Fibroblast of skin of right quadriceps (primary cell): Measurements from ENCODE around the gene LUZP2.

Source experiments
- DNase-seq: peaks from one replicate; pipeline ENCODE4 v3.0.0-alpha.2; 2013

LUZP2 gene

GRCh38 chr11:24636291-24636629 lies 139.4 kb downstream of the LUZP2 start:
- no peak for DNase-seq

- no peak for DNase-seq
These were observed 140.7 kb downstream of the LUZP2 start for GRCh38 chr11:24637520-24637919.

- DNase-seq = no peak
These were observed 145.8 kb downstream of the LUZP2 start for GRCh38 chr11:24642648-24643047.

GRCh38 chr11:24645563-24645962 lies 148.7 kb downstream of the LUZP2 start:
- no peak for DNase-seq

- no peak for DNase-seq
These were observed 155.0 kb downstream of the LUZP2 start for GRCh38 chr11:24651873-24652272.

- DNase-seq = no peak
These were observed 157.0 kb downstream of the LUZP2 start for GRCh38 chr11:24653901-24654300.

- no peak for DNase-seq
These were observed 164.5 kb downstream of the LUZP2 start for GRCh38 chr11:24661331-24661730.

- no peak for DNase-seq
These were observed 167.5 kb downstream of the LUZP2 start for GRCh38 chr11:24664399-24664798.

GRCh38 chr11:24667353-24667968 lies 170.6 kb downstream of the LUZP2 start:
- DNase-seq = no peak

- DNase-seq = no peak
These were observed 182.0 kb downstream of the LUZP2 start for GRCh38 chr11:24678703-24679348.

- no peak for DNase-seq
These were observed 183.0 kb downstream of the LUZP2 start for GRCh38 chr11:24679821-24680351.

- DNase-seq = no peak
These were observed 186.7 kb downstream of the LUZP2 start for GRCh38 chr11:24683583-24683982.

- no peak for DNase-seq
These were observed 189.0 kb downstream of the LUZP2 start for GRCh38 chr11:24685821-24686220.

GRCh38 chr11:24687531-24688147 lies 190.8 kb downstream of the LUZP2 start:
- DNase-seq = no peak

GRCh38 chr11:24688981-24689380 lies 192.1 kb downstream of the LUZP2 start:
- no peak for DNase-seq

GRCh38 chr11:24697522-24698111 lies 200.8 kb downstream of the LUZP2 start:
- DNase-seq = peak; percentile 52

- no peak for DNase-seq
These were observed 207.9 kb downstream of the LUZP2 start for GRCh38 chr11:24704716-24705115.

GRCh38 chr11:24705474-24705873 lies 208.6 kb downstream of the LUZP2 start:
- no peak for DNase-seq

GRCh38 chr11:24708616-24709015 lies 211.8 kb downstream of the LUZP2 start:
- no peak for DNase-seq

GRCh38 chr11:24709928-24710565 lies 213.2 kb downstream of the LUZP2 start:
- DNase-seq = no peak

- no peak for DNase-seq
These were observed 217.7 kb downstream of the LUZP2 start for GRCh38 chr11:24714601-24715000.

GRCh38 chr11:24716403-24716802 lies 219.6 kb downstream of the LUZP2 start:
- no peak for DNase-seq

GRCh38 chr11:24723231-24723630 lies 226.4 kb downstream of the LUZP2 start:
- DNase-seq = no peak
